HG03095 (cell line): ENCODE data around the gene TLR10.
A peak's percentile ranks its signal among the peaks of the same experiment; 100 is the strongest.
"Not testable (repeated sequence)": the region's sequence is repeated elsewhere in the genome, so short reads cannot be mapped to it uniquely, and the experiment has no call there.

Source experiments
- ATAC-seq: cut with Tn5 transposase; IDR thresholded peaks from one replicate; pipeline ENCODE4 v1.9.1; 2021; ENCODE audit warnings: moderate library complexity; ENCODE audit not compliant: unreplicated experiment

The TLR10 gene

GRCh38 chr4:38782452-38783108 lies at the start of gene TLR10:
Gene TLR10 (minus strand): TSS chr4:38782990. CDS start chr4:38775590, 7,400 bp downstream.
- ATAC-seq: peak; percentile 66

GRCh38 chr4:38832206-38832605 lies 49.4 kb upstream of the TLR10 start:
- ATAC-seq: no peak

- ATAC-seq: no peak
These were observed 48.9 kb upstream of the TLR10 start for GRCh38 chr4:38831653-38832052.

- no peak for ATAC-seq
These were observed 46.4 kb upstream of the TLR10 start for GRCh38 chr4:38829237-38829636.

- no peak for ATAC-seq
These were observed 41.0 kb upstream of the TLR10 start for GRCh38 chr4:38823766-38824165.

- no peak for ATAC-seq
These were observed 40.0 kb upstream of the TLR10 start for GRCh38 chr4:38822748-38823303.

- ATAC-seq: no peak
These were observed 38.9 kb upstream of the TLR10 start for GRCh38 chr4:38821739-38822138.

- no peak for ATAC-seq
These were observed 37.7 kb upstream of the TLR10 start for GRCh38 chr4:38820329-38821061.

- no peak for ATAC-seq
These were observed 36.8 kb upstream of the TLR10 start for GRCh38 chr4:38819569-38819968.

- ATAC-seq: peak; percentile 51
These were observed 35.7 kb upstream of the TLR10 start for GRCh38 chr4:38818441-38818976.

- ATAC-seq: no peak
These were observed 33.3 kb upstream of the TLR10 start for GRCh38 chr4:38815885-38816782.

- ATAC-seq: no peak
These were observed 31.6 kb upstream of the TLR10 start for GRCh38 chr4:38814386-38814785.

- ATAC-seq: no peak
These were observed 28.5 kb upstream of the TLR10 start for GRCh38 chr4:38811297-38811696.

GRCh38 chr4:38807462-38807861 lies 24.7 kb upstream of the TLR10 start:
- not testable (repeated sequence) for ATAC-seq

- not testable (repeated sequence) for ATAC-seq
These were observed 23.5 kb upstream of the TLR10 start for GRCh38 chr4:38806251-38806650.

GRCh38 chr4:38805530-38806145 lies 22.8 kb upstream of the TLR10 start:
- ATAC-seq: peak; percentile 76

- peak; percentile 20 for ATAC-seq
These were observed 22.0 kb upstream of the TLR10 start, which contains the start of gene TLR1 for GRCh38 chr4:38804654-38805295. Gene TLR1 (minus strand): TSS chr4:38804791. CDS start chr4:38798831, 5,960 bp downstream.

GRCh38 chr4:38803833-38804653 lies 21.3 kb upstream of the TLR10 start:
- peak; percentile 55 for ATAC-seq
